PC-9 (cell line): ENCODE data around the gene TMEM198. TPM values are rescaled to one million over a fixed set of nuclear protein-coding genes. Genes with fewer than 3 reads are reported as not detected.

Experiments
- BruUV-seq: library from RNA; stranded (reverse); fragments of 400-500 nt; replicated peaks from 2 replicates; lab custom pipeline; 2021; lab: Mats Ljungman, UMichigan
- CTCF ChIA-PET: fragments of 300-600 bp; sonication (Branson Sonifier 250); formaldehyde crosslinking; loops from one replicate; lab custom pipeline; 2022; ENCODE audit warnings: antibody characterized with exemption; lab: Charles Lee
- POLR2A ChIA-PET: fragments of 300-600 bp; sonication (Branson Sonifier 250); formaldehyde crosslinking; loops from one replicate; lab custom pipeline; 2022; ENCODE audit warnings: antibody characterized with exemption; ENCODE audit not compliant: unreplicated experiment; lab: Charles Lee
- DNase-seq, 2 experiments: peaks; one replicate each; pipeline versions ENCODE4 v3.0.0 to v3.0.0-alpha.2; 2015 to 2022; ENCODE audit warnings: mixed read lengths in 1 of 2
- H2AFZ ChIP-seq: fragments of 200-600 bp; sonication (generic); 2 replicates; pipeline ENCODE4 v1.8.1; 2017; ENCODE audit warnings: antibody characterized with exemption
- H3F3A ChIP-seq: fragments of 200-600 bp; sonication (generic); 2 replicates; pipeline ENCODE4 v1.8.1; 2017; ENCODE audit warnings: antibody characterized with exemption, mild to moderate bottlenecking, low read depth; ENCODE audit not compliant: insufficient read depth
- H3K27ac ChIP-seq: fragments of 200-600 bp; sonication (generic); 2 replicates; pipeline ENCODE4 v1.6.1; 2016; ENCODE audit warnings: mixed run types
- H3K27me3 ChIP-seq: fragments of 200-600 bp; sonication (generic); 2 replicates; pipeline ENCODE4 v1.6.1; 2016; ENCODE audit warnings: low read depth, mixed run types; ENCODE audit not compliant: insufficient read depth
- H3K36me3 ChIP-seq: fragments of 200-600 bp; sonication (generic); 2 replicates; pipeline ENCODE4 v1.6.1; 2016; ENCODE audit warnings: low read depth, mixed run types
- H3K4me1 ChIP-seq: fragments of 200-600 bp; sonication (generic); replicated peaks from 2 replicates; pipeline ENCODE4 v1.6.1; 2016; ENCODE audit warnings: mixed run types; ENCODE audit not compliant: insufficient read depth
- H3K4me2 ChIP-seq: fragments of 200-600 bp; sonication (generic); 2 replicates; pipeline ENCODE4 v1.6.1; 2017; ENCODE audit warnings: mixed run types
- H3K4me3 ChIP-seq: fragments of 200-600 bp; sonication (generic); 2 replicates; pipeline ENCODE4 v1.6.1; 2016; ENCODE audit warnings: mixed run types
- H3K79me2 ChIP-seq: fragments of 200-600 bp; sonication (generic); 2 replicates; pipeline ENCODE4 v1.6.1; 2017; ENCODE audit warnings: low read depth, mixed run types
- H3K9me2 ChIP-seq: fragments of 200-600 bp; sonication (generic); 2 replicates; pipeline ENCODE4 v1.8.1; 2017; ENCODE audit warnings: mild to moderate bottlenecking; ENCODE audit not compliant: insufficient read depth
- H3K9me3 ChIP-seq: fragments of 200-600 bp; sonication (generic); 2 replicates; pipeline ENCODE4 v1.8.1; 2016; ENCODE audit warnings: low read depth; ENCODE audit not compliant: insufficient read depth
- H4K20me1 ChIP-seq: fragments of 200-600 bp; sonication (generic); 2 replicates; pipeline ENCODE4 v1.8.1; 2017; ENCODE audit not compliant: insufficient read depth
- CTCF ChIP-seq: fragments of 200-600 bp; sonication (generic); conservative IDR thresholded peaks from 2 replicates; pipeline ENCODE4 v1.6.1; 2017; ENCODE audit warnings: mixed run types, antibody characterized with exemption, mild to moderate bottlenecking, moderate library complexity
- EZH2 ChIP-seq: fragments of 200-600 bp; sonication (generic); IDR thresholded peaks from 2 replicates; pipeline ENCODE4 v1.8.0; 2017; ENCODE audit warnings: antibody characterized with exemption, low read depth
- intact Hi-C: fragments of 100-400 bp; cut with micrococcal nuclease; formaldehyde crosslinking; loops from one replicate; pipeline ENCODE4 v1.10.0; 2022; ENCODE audit not compliant: unreplicated experiment
- total RNA-seq: library from RNA; stranded (reverse); gene quantifications from 2 replicates; pipeline ENCODE4 v1.2.3, GENCODE V29; 2021

Gene TMEM198
- total RNA-seq, 1 experiment from 2014 or later: 3.6 TPM

DNA sequence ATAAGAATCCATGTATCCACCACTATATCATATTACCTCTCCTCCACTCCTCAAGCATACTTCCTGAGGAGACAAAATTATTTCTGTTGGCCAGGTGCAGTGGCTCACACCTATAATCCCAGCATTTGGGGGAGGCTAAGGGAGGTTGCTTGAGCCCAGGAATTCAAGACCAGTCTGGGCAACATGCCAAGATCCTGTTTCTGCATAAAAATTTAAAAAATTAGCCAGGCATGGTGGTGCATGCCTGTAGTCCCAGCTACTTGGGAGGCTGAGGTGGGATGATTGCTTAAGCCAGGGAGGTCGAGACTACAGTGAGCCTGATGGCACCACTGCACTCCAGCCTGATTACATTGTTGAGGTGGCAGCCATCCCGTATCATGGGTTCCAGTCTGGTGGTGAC, 37.5 kb downstream of the TMEM198 start:
- Histone ChIP-seq H3K9me2 (no peaks in the 10 kb centered on the region), H3K4me1 (peaks cover 9% of the 10 kb centered on the region; the same call in 1 of the 2 replicates), H3K27me3 (no peaks in the 10 kb centered on the region), H3K36me3 (no peaks in the 10 kb centered on the region), H3F3A (no peaks in the 10 kb centered on the region), H3K4me2 (no peak overlapping the region), H3K4me3 (no peak overlapping the region), H2AFZ (no peak overlapping the region), H3K9me3 (no peaks in the 10 kb centered on the region), H3K79me2 (no peaks in the 10 kb centered on the region), H3K27ac (no peak overlapping the region), H4K20me1 (no peaks in the 10 kb centered on the region)
- TF ChIP-seq EZH2 (no peak), CTCF (no peak)
- DNase-seq: no peak
- intact Hi-C loops: no loop called here
- ChIA-PET POLR2A (no interaction called here), CTCF (no interaction called here)
- BruUV-seq: no TSS peak

DNA sequence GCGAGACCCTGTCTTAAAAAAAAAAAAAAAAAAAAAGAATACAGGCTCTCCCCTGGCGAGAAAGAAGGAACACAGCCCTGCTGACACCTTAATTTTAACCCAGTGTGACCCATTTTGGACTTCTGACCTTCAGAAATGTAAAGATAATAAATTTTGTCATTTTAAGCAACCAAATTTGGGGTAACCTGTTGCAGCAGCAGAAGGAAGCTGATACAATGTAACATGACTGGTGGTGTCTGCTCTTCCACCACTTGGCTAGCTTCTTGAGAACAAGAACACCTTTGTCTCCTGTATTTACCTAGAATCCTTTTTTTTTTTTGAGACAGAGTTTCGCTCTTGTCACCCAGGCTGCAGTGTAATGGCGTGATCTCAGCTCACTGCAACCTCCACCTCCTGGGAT, 47.3 kb downstream of the TMEM198 start:
- no peak overlapping the region for H3K4me2 ChIP-seq
- no peak overlapping the region for H3K27ac ChIP-seq
- H4K20me1 ChIP-seq: no peaks in the 10 kb centered on the region
- H3K36me3 ChIP-seq: no peaks in the 10 kb centered on the region
- no peak overlapping the region for H2AFZ ChIP-seq
- no peak for DNase-seq
- no peaks in the 10 kb centered on the region for H3K9me3 ChIP-seq
- ChIA-PET CTCF (no interaction called here), POLR2A (no interaction called here)
- peaks cover 2% of the 10 kb centered on the region for H3K4me1 ChIP-seq
- H3F3A ChIP-seq: peaks cover 9% of the 10 kb centered on the region; the same call in 1 of the 2 replicates
- no peaks in the 10 kb centered on the region for H3K27me3 ChIP-seq
- H3K9me2 ChIP-seq: no peaks in the 10 kb centered on the region
- no TSS peak for BruUV-seq
- no peak overlapping the region for H3K4me3 ChIP-seq
- no peaks in the 10 kb centered on the region for H3K79me2 ChIP-seq
- intact Hi-C loops: no loop called here
- TF ChIP-seq CTCF: no peak
- TF ChIP-seq EZH2: no peak

GRCh38 chr2:219592736-219593135, 48.9 kb downstream of the TMEM198 start:
- Histone ChIP-seq H3K4me2 (no peak overlapping the region), H3K36me3 (no peaks in the 10 kb centered on the region), H3K4me3 (no peak overlapping the region), H2AFZ (no peak overlapping the region), H3K4me1 (peaks cover 12% of the 10 kb centered on the region), H3K27me3 (no peaks in the 10 kb centered on the region), H3K9me2 (no peaks in the 10 kb centered on the region), H3K79me2 (no peaks in the 10 kb centered on the region), H3F3A (peaks cover 25% of the 10 kb centered on the region), H4K20me1 (no peaks in the 10 kb centered on the region), H3K27ac (no peak overlapping the region), H3K9me3 (no peaks in the 10 kb centered on the region)
- ChIA-PET CTCF (no interaction called here), POLR2A (no interaction called here)
- no TSS peak for BruUV-seq
- DNase-seq: no peak
- intact Hi-C loops: no loop called here
- no peak for TF ChIP-seq EZH2
- TF ChIP-seq CTCF: no peak
